Measurements from ENCODE around the gene CCL11. TPM values are rescaled to one million over a fixed set of nuclear protein-coding genes. Genes with fewer than 3 reads are reported as not detected.

CCL11 gene
- total RNA-seq, 1 experiment from 2014 or later: not detected

- CTCF ChIA-PET: no interaction called here
- intact Hi-C loops (cut with micrococcal nuclease; ENCODE audit: unreplicated experiment): no loop called here
- no peak for DNase-seq
- H3K27me3 Mint-ChIP-seq (ENCODE audit: insufficient read depth, unreplicated experiment): no peaks in the 10 kb centered on the region
- Histone ChIP-seq H3K36me3 (ENCODE audit: control insufficient read depth, insufficient read depth, low read length) (no peaks in the 10 kb centered on the region), H3K4me1 (no peaks in the 10 kb centered on the region), H3K27me3 (replicated peaks; ENCODE audit: control insufficient read depth, insufficient read depth, low read length) (no peaks in the 10 kb centered on the region), H3K9me3 (no peaks in the 10 kb centered on the region), H3K4me3 (ENCODE audit: low read depth, low read length) (no peak overlapping the region)
- H3K27ac Mint-ChIP-seq (ENCODE audit: unreplicated experiment): no peak overlapping the region
- BruUV-seq (replicated peaks): no TSS peak
- no peaks in the 10 kb centered on the region for H3K9me3 Mint-ChIP-seq (ENCODE audit: unreplicated experiment)
- POLR2A ChIA-PET: no interaction called here
- H3K4me3 Mint-ChIP-seq (ENCODE audit: unreplicated experiment): no peak overlapping the region
- no peaks in the 10 kb centered on the region for H3K4me1 Mint-ChIP-seq (ENCODE audit: low read depth, unreplicated experiment)
- H3K36me3 Mint-ChIP-seq (ENCODE audit: insufficient read depth, unreplicated experiment): no peaks in the 10 kb centered on the region
- TF ChIP-seq CTCF (IDR thresholded peaks at IDR 0.05; ENCODE audit: insufficient read depth in 1 of 2, low read depth in 1 of 2, low read length in 1 of 2, severe bottlenecking in 1 of 2, unreplicated experiment in 1 of 2): no peak
Observed at GRCh38 chr17:34301986-34302385, 16.4 kb downstream of the CCL11 start.

GRCh38 chr17:34302636-34303035, 17.1 kb downstream of the CCL11 start:
- Mint-ChIP-seq H3K27ac (ENCODE audit: unreplicated experiment) (no peak overlapping the region), H3K9me3 (ENCODE audit: unreplicated experiment) (no peaks in the 10 kb centered on the region), H3K4me3 (ENCODE audit: unreplicated experiment) (no peak overlapping the region), H3K27me3 (ENCODE audit: insufficient read depth, unreplicated experiment) (no peaks in the 10 kb centered on the region), H3K4me1 (ENCODE audit: low read depth, unreplicated experiment) (no peaks in the 10 kb centered on the region), H3K36me3 (ENCODE audit: insufficient read depth, unreplicated experiment) (no peaks in the 10 kb centered on the region)
- H3K4me3 ChIP-seq (ENCODE audit: low read depth, low read length): no peak overlapping the region
- ChIA-PET CTCF (interaction anchor here (0.8 kb wide), 1 partner anchor 59 kb away, joined by 3 read pairs; no protein-coding TSS in a partner anchor), POLR2A (no interaction called here)
- BruUV-seq (replicated peaks): no TSS peak
- H3K4me1 ChIP-seq: no peaks in the 10 kb centered on the region
- no peaks in the 10 kb centered on the region for H3K36me3 ChIP-seq (ENCODE audit: control insufficient read depth, insufficient read depth, low read length)
- no peaks in the 10 kb centered on the region for H3K9me3 ChIP-seq
- no peak for DNase-seq
- no peaks in the 10 kb centered on the region for H3K27me3 ChIP-seq (replicated peaks; ENCODE audit: control insufficient read depth, insufficient read depth, low read length)
- no peak for TF ChIP-seq CTCF (IDR thresholded peaks at IDR 0.05; ENCODE audit: insufficient read depth in 1 of 2, low read depth in 1 of 2, low read length in 1 of 2, severe bottlenecking in 1 of 2, unreplicated experiment in 1 of 2)
- intact Hi-C loops (cut with micrococcal nuclease; ENCODE audit: unreplicated experiment): no loop called here

GRCh38 chr17:34303606-34304005, 18.1 kb downstream of the CCL11 start:
- Histone ChIP-seq H3K4me1 (no peaks in the 10 kb centered on the region), H3K9me3 (no peaks in the 10 kb centered on the region), H3K27me3 (replicated peaks; ENCODE audit: control insufficient read depth, insufficient read depth, low read length) (no peaks in the 10 kb centered on the region), H3K4me3 (ENCODE audit: low read depth, low read length) (no peak overlapping the region), H3K36me3 (ENCODE audit: control insufficient read depth, insufficient read depth, low read length) (no peaks in the 10 kb centered on the region)
- Mint-ChIP-seq H3K36me3 (ENCODE audit: insufficient read depth, unreplicated experiment) (no peaks in the 10 kb centered on the region), H3K4me1 (ENCODE audit: low read depth, unreplicated experiment) (no peaks in the 10 kb centered on the region), H3K27me3 (ENCODE audit: insufficient read depth, unreplicated experiment) (no peaks in the 10 kb centered on the region), H3K4me3 (ENCODE audit: unreplicated experiment) (no peak overlapping the region), H3K27ac (ENCODE audit: unreplicated experiment) (no peak overlapping the region), H3K9me3 (ENCODE audit: unreplicated experiment) (no peaks in the 10 kb centered on the region)
- intact Hi-C loops (cut with micrococcal nuclease; ENCODE audit: unreplicated experiment): no loop called here
- ChIA-PET POLR2A (no interaction called here), CTCF (interaction anchor here (0.8 kb wide), 1 partner anchor 58 kb away, joined by 3 read pairs; no protein-coding TSS in a partner anchor)
- no TSS peak for BruUV-seq (replicated peaks)
- no peak for DNase-seq
- no peak for TF ChIP-seq CTCF (IDR thresholded peaks at IDR 0.05; ENCODE audit: insufficient read depth in 1 of 2, low read depth in 1 of 2, low read length in 1 of 2, severe bottlenecking in 1 of 2, unreplicated experiment in 1 of 2)
